Choroid plexus epithelial cell (primary cell): ENCODE measurements around the gene OVCA2.

ENCODE experiments used
- DNase-seq: peaks from one replicate; pipeline ENCODE4 v3.0.0-alpha.2; 2010; ENCODE audit warnings: low read depth
- H3K4me3 ChIP-seq: 2 replicates; pipeline ENCODE4 v1.5.1; 2011; ENCODE audit warnings: low read depth, mild to moderate bottlenecking, control low read depth, low read length, moderate library complexity
- TF ChIP-seq, protein P1 (sequence below): conservative IDR thresholded peaks from 2 replicates; pipeline ENCODE4 v1.5.1; 2011; ENCODE audit warnings: low read depth, mild to moderate bottlenecking, control low read depth, inconsistent platforms, low read length, moderate library complexity

Gene OVCA2

DNA sequence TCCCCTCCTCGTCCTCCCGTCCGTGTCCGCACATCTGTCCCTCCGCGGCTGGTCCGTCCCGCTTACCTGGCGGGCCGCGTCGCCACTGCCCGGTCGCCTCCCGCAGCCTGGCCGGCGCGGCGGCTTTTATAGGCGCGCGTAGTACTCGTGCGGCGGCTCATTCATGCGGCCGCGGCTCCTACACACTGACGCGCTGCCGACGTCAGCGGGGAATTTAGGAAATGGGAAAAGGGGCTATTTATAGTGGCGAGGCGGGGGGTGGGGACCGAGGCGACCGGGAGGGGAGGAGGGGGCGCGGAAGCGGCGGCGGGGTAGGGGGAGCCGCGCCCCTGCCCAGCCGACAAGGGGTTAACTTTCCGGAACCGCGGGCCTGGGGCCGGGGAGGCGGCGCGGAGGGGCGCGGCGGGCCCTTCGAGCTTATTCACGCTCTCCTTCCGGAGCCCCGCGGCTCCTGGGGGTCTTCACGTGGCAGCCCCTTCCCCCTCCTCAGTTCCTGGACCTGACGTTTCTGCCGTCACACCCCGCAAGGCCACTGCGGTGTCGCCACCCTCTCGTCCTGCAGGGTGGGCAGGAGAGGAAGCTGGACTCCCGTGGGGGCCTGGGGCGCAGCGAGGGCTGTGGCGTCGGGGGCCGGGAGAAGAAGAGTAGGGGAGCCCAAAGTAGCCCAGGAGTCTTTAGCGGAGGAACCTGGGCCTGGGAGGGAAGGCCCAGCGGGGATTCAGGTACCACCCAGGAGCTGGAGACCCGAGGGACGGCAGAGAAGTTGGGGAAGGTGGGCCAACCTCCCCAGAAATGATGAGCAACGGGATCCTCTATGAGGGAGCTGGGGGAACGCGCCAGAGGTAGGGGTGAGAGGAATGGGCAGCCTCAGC is 9.5 kb downstream of the OVCA2 start:
- TF ChIP-seq, protein P1, sequence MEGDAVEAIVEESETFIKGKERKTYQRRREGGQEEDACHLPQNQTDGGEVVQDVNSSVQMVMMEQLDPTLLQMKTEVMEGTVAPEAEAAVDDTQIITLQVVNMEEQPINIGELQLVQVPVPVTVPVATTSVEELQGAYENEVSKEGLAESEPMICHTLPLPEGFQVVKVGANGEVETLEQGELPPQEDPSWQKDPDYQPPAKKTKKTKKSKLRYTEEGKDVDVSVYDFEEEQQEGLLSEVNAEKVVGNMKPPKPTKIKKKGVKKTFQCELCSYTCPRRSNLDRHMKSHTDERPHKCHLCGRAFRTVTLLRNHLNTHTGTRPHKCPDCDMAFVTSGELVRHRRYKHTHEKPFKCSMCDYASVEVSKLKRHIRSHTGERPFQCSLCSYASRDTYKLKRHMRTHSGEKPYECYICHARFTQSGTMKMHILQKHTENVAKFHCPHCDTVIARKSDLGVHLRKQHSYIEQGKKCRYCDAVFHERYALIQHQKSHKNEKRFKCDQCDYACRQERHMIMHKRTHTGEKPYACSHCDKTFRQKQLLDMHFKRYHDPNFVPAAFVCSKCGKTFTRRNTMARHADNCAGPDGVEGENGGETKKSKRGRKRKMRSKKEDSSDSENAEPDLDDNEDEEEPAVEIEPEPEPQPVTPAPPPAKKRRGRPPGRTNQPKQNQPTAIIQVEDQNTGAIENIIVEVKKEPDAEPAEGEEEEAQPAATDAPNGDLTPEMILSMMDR = no peak
- H3K4me3 ChIP-seq = peak overlapping the region; percentile 60
- peak; percentile 50 for DNase-seq

DNA sequence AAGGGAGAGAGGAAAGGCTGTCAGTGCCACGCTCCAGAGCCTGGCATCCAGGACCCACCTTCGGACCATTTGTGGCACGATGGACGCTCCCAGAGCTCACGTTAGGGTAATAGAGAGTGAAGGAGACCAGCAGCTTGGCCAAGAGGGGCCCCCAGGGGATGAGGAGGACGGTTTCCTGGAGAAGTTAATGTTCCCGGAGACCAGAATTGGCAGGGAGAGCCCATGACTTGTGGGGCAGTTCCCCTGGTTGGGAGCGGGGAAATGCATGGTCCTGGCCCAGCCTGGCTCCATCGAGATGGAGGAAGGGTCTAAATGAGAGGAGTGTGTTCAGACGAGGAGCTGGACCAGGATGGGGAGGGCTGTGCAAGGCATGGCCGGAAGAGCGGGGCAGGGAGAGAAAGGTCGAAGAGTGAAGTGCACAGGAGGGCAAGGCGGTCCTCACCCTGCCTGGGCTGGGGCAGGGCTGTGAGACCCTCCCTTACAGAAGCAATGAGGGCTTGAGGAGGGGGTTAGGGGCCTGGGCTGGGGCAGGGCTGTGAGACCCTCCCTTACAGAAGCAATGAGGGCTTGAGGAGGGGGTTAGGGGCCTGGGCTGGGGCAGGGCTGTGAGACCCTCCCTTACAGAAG is 10.2 kb downstream of the OVCA2 start:
- DNase-seq = no peak
- no peak overlapping the region for H3K4me3 ChIP-seq
- TF ChIP-seq, protein P1 = no peak

DNA sequence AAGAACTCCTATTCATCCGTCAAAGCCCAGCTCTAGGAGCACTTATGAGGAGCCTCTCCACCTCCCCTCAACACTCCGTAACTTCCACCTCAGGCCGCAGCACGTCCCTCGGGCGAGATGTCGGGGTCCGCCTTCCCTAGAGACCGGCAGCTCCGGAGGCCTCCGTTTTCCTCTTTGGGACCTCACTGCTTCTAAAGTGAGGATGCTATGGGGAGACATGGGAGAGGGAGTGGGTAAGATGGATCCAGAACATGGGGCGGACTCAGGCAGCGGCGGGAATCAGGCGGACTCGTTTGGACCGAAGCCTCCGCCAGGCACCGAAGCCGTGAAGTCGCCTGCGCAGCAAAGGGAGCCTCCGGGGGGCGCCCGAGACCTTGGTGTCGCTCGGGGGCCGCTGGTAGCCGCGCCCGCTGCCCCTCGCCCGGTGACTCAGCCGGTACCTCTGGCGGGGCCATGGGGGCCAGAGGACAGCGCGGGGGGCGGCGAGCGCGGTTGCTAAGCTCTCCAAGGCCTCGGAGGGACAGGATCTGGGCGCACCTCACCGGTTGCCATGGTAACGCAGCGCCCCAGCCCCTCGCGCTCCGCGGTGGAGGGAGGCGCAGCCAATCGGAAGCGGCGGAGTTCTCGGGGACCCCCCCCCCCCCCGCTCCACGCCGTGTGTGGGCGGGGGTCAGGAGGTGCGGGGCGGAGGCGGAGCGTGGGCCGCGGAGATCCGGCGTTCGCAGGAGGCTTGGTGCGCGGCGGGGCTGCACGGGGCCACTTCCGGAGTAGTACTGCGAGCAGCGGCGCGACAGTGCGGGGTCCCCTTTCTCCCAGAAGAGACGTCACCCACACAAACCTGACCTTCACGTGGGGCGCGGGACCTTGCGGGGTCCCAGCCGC is 11.8 kb downstream of the OVCA2 start:
- TF ChIP-seq, protein P1 = peak; percentile 54
- peak; percentile 78 for DNase-seq

GRCh38 chr17:2054262-2054511 is 12.4 kb downstream of the OVCA2 start:
- TF ChIP-seq, protein P1 = no peak
- peak overlapping the region; percentile 79 for H3K4me3 ChIP-seq
- no peak for DNase-seq

More for the DNA sequence above, 11.8 kb downstream of the OVCA2 start:
- H3K4me3 ChIP-seq = peak overlapping the region; percentile 79

- peak; percentile 82 for DNase-seq
- TF ChIP-seq, protein P1 = peak; percentile 53
- H3K4me3 ChIP-seq = peak within 1 kb of the TSS; percentile 79
Observed at GRCh38 chr17:2054512-2055291, 12.9 kb downstream of the OVCA2 start, which contains the start of gene HIC1. TSS of gene HIC1 (plus strand) at chr17:2055103. CDS start at chr17:2056691, 1,588 bp downstream.
